ENCODE results near the gene PLCD4. TPM values are rescaled to one million over a fixed set of nuclear protein-coding genes. Genes with fewer than 3 reads are reported as not detected.

PLCD4 gene
- total RNA-seq, 2 donors from 2014 or later: 1.1 to 2.7 TPM

- no peaks in the 10 kb centered on the region for H3K27me3 ChIP-seq (replicated peaks; ENCODE audit: insufficient read depth)
- no peak for TF ChIP-seq CTCF (IDR thresholded peaks at IDR 0.05)
- TF ChIP-seq POLR2AphosphoS5 (IDR thresholded peaks at IDR 0.05): no peak
- no peak for TF ChIP-seq POLR2A (IDR thresholded peaks at IDR 0.05)
- H3K9me3 ChIP-seq: no peaks in the 10 kb centered on the region
- no peak overlapping the region for H3K27ac ChIP-seq
- intact Hi-C loops (cut with DNase I): loop anchor here (5.0 kb wide), 1 partner anchor 36 kb away; the partner anchor contains the start of gene PLCD4
- no peak overlapping the region for H3K4me3 ChIP-seq
- 22% methylated on average over 6 of the region's 6 CpGs for WGBS
- DNase-seq (ENCODE audit: low spot score): no peak
- no peaks in the 10 kb centered on the region for H3K36me3 ChIP-seq
- no peaks in the 10 kb centered on the region for H3K4me1 ChIP-seq (replicated peaks)
Observed at GRCh38 chr2:218570850-218571249, 36.8 kb upstream of the PLCD4 start.

- Histone ChIP-seq H3K9me3 (no peaks in the 10 kb centered on the region), H3K4me1 (replicated peaks) (no peaks in the 10 kb centered on the region), H3K4me3 (no peak overlapping the region), H3K36me3 (no peaks in the 10 kb centered on the region), H3K27me3 (replicated peaks; ENCODE audit: insufficient read depth) (no peaks in the 10 kb centered on the region), H3K27ac (no peak overlapping the region)
- no peak for TF ChIP-seq POLR2A (IDR thresholded peaks at IDR 0.05)
- 95% methylated on average over 4 of the region's 4 CpGs for WGBS
- no peak for DNase-seq (ENCODE audit: low spot score)
- intact Hi-C loops (cut with DNase I): no loop called here
Observed at GRCh38 chr2:218576854-218577253, 30.8 kb upstream of the PLCD4 start.

GRCh38 chr2:218577482-218578220 lies 30.0 kb upstream of the PLCD4 start:
- no peak overlapping the region for H3K27ac ChIP-seq
- no peak for DNase-seq (ENCODE audit: low spot score)
- intact Hi-C loops (cut with DNase I): no loop called here

GRCh38 chr2:218578272-218578877 lies 29.3 kb upstream of the PLCD4 start:
- 98% methylated on average over 3 of the region's 3 CpGs for WGBS
- intact Hi-C loops (cut with DNase I): no loop called here
- no peaks in the 10 kb centered on the region for H3K9me3 ChIP-seq
- H3K36me3 ChIP-seq: no peaks in the 10 kb centered on the region
- no peak overlapping the region for H3K27ac ChIP-seq
- no peak overlapping the region for H3K4me3 ChIP-seq
- H3K4me1 ChIP-seq (replicated peaks): no peaks in the 10 kb centered on the region
- no peak for TF ChIP-seq POLR2A (IDR thresholded peaks at IDR 0.05)
- no peak for TF ChIP-seq POLR2AphosphoS5 (IDR thresholded peaks at IDR 0.05)
- TF ChIP-seq CTCF (IDR thresholded peaks at IDR 0.05): no peak
- no peaks in the 10 kb centered on the region for H3K27me3 ChIP-seq (replicated peaks; ENCODE audit: insufficient read depth)
- DNase-seq (ENCODE audit: low spot score): no peak

More at GRCh38 chr2:218577482-218578220, 30.0 kb upstream of the PLCD4 start:
- H3K9me3 ChIP-seq: no peaks in the 10 kb centered on the region
- no peak for TF ChIP-seq POLR2A (IDR thresholded peaks at IDR 0.05)
- TF ChIP-seq POLR2AphosphoS5 (IDR thresholded peaks at IDR 0.05): no peak
- TF ChIP-seq CTCF (IDR thresholded peaks at IDR 0.05): no peak
- WGBS: 93% methylated on average over 3 of the region's 3 CpGs
- no peak overlapping the region for H3K4me3 ChIP-seq
- H3K27me3 ChIP-seq (replicated peaks; ENCODE audit: insufficient read depth): no peaks in the 10 kb centered on the region
- H3K4me1 ChIP-seq (replicated peaks): no peaks in the 10 kb centered on the region
- no peaks in the 10 kb centered on the region for H3K36me3 ChIP-seq

GRCh38 chr2:218582076-218582475 lies 25.6 kb upstream of the PLCD4 start:
- no peak for TF ChIP-seq POLR2A (IDR thresholded peaks at IDR 0.05)
- TF ChIP-seq POLR2AphosphoS5 (IDR thresholded peaks at IDR 0.05): no peak
- no peak for TF ChIP-seq CTCF (IDR thresholded peaks at IDR 0.05)

More at GRCh38 chr2:218582076-218582475, 25.6 kb upstream of the PLCD4 start:
- no peaks in the 10 kb centered on the region for H3K4me1 ChIP-seq (replicated peaks)
- no peaks in the 10 kb centered on the region for H3K27me3 ChIP-seq (replicated peaks; ENCODE audit: insufficient read depth)
- intact Hi-C loops (cut with DNase I): no loop called here
- no peak overlapping the region for H3K4me3 ChIP-seq
- H3K27ac ChIP-seq: no peak overlapping the region
- no peaks in the 10 kb centered on the region for H3K9me3 ChIP-seq
- WGBS: 92% methylated on average over 7 of the region's 7 CpGs
- no peak for DNase-seq (ENCODE audit: low spot score)
- peaks cover 0 to 4% of the 10 kb centered on the region in 2 donors for H3K36me3 ChIP-seq
